ENCODE measurements around the gene RENBP. TPM values are rescaled to one million over a fixed set of nuclear protein-coding genes. Genes with fewer than 3 reads are reported as not detected.

Gene RENBP
- polyA plus RNA-seq, 1 of the 3 experiments (the other 2 are of a cell fraction): 0.90 TPM

DNA sequence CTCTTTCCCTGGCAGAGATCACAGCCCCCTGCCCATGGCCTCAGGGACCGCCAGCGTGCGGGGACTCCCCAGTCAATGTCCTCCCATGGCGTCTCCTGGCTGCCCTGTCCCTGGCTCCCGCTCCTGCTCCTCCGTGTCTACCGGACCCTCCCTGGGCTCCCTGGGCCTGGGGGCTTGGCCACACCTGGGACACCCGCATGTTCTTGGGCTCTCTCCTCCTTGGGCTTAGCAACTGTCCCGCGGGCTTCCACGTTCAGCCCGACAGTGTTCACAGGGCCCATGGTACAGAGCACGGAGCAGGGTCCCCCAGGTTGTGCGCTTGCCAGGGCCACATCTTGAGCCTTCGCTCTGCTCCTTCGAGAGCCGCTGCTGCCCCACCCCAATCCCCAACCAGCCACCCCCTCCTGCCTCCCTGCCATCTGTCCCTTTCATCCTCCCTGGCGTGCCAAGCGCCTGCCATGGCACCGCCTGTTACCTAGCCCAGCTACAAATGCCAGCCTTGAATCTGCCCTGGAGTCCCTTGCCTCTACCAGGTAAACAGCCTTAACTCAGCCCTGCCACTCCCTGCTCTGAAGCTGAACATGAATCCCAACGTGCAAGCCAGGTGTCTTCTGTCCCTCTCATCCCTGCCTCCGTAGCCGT is 36.1 kb downstream of the RENBP start:
- ChIA-PET CTCF (interaction anchor here (1.0 to 9.3 kb wide), 2 partner anchors 15 to 24 kb away, joined by 3 to 130 read pairs; partner anchors contain the start of gene ARHGAP4), POLR2A (interaction anchor here (0.8 to 1.8 kb wide), 3 partner anchors 14 to 34 kb away, joined by 3 to 5 read pairs (median 3); no protein-coding TSS in a partner anchor)
- Histone ChIP-seq H4K20me1 (ENCODE audit: insufficient read depth) (no peaks in the 10 kb centered on the region; the same call in 1 of the 2 replicates), H3K9ac (no peak overlapping the region), H3K36me3 (replicated peaks in 1 of 2; ENCODE audit: control insufficient read depth in 1 of 2, insufficient read depth in 2 of 2, low read length in 1 of 2) (no peaks in the 10 kb centered on the region), H3K9me3 (no peaks in the 10 kb centered on the region), H3K27me3 (ENCODE audit: insufficient read depth) (peaks cover 60% of the 10 kb centered on the region), H3K4me1 (ENCODE audit: control insufficient read depth in 1 of 2, insufficient read depth in 2 of 2, low read depth in 1 of 2, low read length in 1 of 2) (peaks cover 0 to 13% of the 10 kb centered on the region in 2 experiments; a peak in 1 of 4 replicates), H3K4me3 (ENCODE audit: low read depth in 2 of 2, low read length in 1 of 2) (no peak overlapping the region), H3K4me2 (no peak overlapping the region), H3K9me2 (no peaks in the 10 kb centered on the region), H3K27ac (ENCODE audit: low read depth in 2 of 2, low read length in 1 of 2) (no peak overlapping the region), H2AFZ (ENCODE audit: low read depth) (no peak overlapping the region), H3F3A (replicated peaks; ENCODE audit: insufficient read depth) (no peaks in the 10 kb centered on the region), H3K79me2 (ENCODE audit: insufficient read depth) (no peaks in the 10 kb centered on the region)
- no peak for TF ChIP-seq RCOR1 (IDR thresholded peaks at IDR 0.05; ENCODE audit: low read length)
- no peak for TF ChIP-seq TEAD4 (IDR thresholded peaks at IDR 0.05; ENCODE audit: borderline replicate concordance, insufficient read depth)
- TF ChIP-seq RFX5 (IDR thresholded peaks at IDR 0.05; ENCODE audit: low read length): no peak
- TF ChIP-seq, protein P1, sequence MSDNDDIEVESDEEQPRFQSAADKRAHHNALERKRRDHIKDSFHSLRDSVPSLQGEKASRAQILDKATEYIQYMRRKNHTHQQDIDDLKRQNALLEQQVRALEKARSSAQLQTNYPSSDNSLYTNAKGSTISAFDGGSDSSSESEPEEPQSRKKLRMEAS (IDR thresholded peaks at IDR 0.05; ENCODE audit: low read depth): no peak
- no peak for TF ChIP-seq CHD2 (IDR thresholded peaks at IDR 0.05; ENCODE audit: low read length, partially characterized antibody)
- DNase-seq: no peak
- WGBS (ENCODE audit: low lambda C conversion rate): 31% methylated on average over 16 of the region's 23 CpGs

DNA sequence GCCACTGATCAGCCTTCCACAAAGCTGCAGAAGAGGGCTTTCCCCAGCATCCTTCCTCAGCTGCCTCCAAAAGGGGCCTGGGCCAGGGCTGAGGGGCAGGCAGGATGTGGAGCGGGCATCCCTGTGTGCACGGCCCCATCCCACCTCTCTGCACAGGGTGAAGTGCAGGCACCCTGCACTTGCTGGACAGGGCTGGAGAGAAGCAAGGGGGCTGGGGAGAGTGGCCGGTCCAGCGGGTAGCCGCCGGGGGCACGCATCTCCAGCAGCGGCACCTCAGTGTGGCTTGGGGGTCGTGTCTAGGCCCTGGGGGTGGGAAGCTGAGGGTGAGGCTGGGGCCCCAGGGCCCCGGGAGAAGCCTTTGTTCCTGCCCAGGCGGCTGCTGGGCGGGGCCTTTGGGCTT is 37.0 kb downstream of the RENBP start:
- Histone ChIP-seq H4K20me1 (ENCODE audit: insufficient read depth) (no peaks in the 10 kb centered on the region; the same call in 1 of the 2 replicates), H3K4me3 (ENCODE audit: low read depth in 2 of 2, low read length in 1 of 2) (no peak overlapping the region), H3K27me3 (ENCODE audit: insufficient read depth) (peaks cover 56% of the 10 kb centered on the region), H3K9ac (no peak overlapping the region), H3K9me3 (no peaks in the 10 kb centered on the region), H3K27ac (ENCODE audit: low read depth in 2 of 2, low read length in 1 of 2) (no peak overlapping the region), H3K36me3 (replicated peaks in 1 of 2; ENCODE audit: control insufficient read depth in 1 of 2, insufficient read depth in 2 of 2, low read length in 1 of 2) (no peaks in the 10 kb centered on the region), H3K4me1 (ENCODE audit: control insufficient read depth in 1 of 2, insufficient read depth in 2 of 2, low read depth in 1 of 2, low read length in 1 of 2) (peaks cover 0 to 22% of the 10 kb centered on the region in 2 experiments; a peak in 1 of 4 replicates), H3K9me2 (no peaks in the 10 kb centered on the region), H3K79me2 (ENCODE audit: insufficient read depth) (no peaks in the 10 kb centered on the region), H2AFZ (ENCODE audit: low read depth) (no peak overlapping the region), H3K4me2 (no peak overlapping the region), H3F3A (replicated peaks; ENCODE audit: insufficient read depth) (no peaks in the 10 kb centered on the region)
- ChIA-PET CTCF (interaction anchor here (0.7 to 9.3 kb wide), 5 partner anchors 12 to 46 kb away, joined by 3 to 130 read pairs (median 3); partner anchors contain the start of gene ARHGAP4), POLR2A (interaction anchor here (0.9 to 1.8 kb wide), 2 partner anchors 15 to 34 kb away, joined by 3 to 5 read pairs; no protein-coding TSS in a partner anchor)
- 66% methylated on average over 8 of the region's 12 CpGs for WGBS (ENCODE audit: low lambda C conversion rate)
- no peak for DNase-seq
- TF ChIP-seq, protein P2, sequence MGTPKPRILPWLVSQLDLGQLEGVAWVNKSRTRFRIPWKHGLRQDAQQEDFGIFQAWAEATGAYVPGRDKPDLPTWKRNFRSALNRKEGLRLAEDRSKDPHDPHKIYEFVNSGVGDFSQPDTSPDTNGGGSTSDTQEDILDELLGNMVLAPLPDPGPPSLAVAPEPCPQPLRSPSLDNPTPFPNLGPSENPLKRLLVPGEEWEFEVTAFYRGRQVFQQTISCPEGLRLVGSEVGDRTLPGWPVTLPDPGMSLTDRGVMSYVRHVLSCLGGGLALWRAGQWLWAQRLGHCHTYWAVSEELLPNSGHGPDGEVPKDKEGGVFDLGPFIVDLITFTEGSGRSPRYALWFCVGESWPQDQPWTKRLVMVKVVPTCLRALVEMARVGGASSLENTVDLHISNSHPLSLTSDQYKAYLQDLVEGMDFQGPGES (IDR thresholded peaks at IDR 0.05; ENCODE audit: low read depth, low read length): no peak
- no peak for TF ChIP-seq ELF1 (IDR thresholded peaks at IDR 0.05)
- TF ChIP-seq, protein P3, sequence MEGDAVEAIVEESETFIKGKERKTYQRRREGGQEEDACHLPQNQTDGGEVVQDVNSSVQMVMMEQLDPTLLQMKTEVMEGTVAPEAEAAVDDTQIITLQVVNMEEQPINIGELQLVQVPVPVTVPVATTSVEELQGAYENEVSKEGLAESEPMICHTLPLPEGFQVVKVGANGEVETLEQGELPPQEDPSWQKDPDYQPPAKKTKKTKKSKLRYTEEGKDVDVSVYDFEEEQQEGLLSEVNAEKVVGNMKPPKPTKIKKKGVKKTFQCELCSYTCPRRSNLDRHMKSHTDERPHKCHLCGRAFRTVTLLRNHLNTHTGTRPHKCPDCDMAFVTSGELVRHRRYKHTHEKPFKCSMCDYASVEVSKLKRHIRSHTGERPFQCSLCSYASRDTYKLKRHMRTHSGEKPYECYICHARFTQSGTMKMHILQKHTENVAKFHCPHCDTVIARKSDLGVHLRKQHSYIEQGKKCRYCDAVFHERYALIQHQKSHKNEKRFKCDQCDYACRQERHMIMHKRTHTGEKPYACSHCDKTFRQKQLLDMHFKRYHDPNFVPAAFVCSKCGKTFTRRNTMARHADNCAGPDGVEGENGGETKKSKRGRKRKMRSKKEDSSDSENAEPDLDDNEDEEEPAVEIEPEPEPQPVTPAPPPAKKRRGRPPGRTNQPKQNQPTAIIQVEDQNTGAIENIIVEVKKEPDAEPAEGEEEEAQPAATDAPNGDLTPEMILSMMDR (IDR thresholded peaks at IDR 0.05): no peak
- no peak for TF ChIP-seq FOXM1 (IDR thresholded peaks at IDR 0.05; ENCODE audit: low read depth)
- TF ChIP-seq, protein P1 (IDR thresholded peaks at IDR 0.05; ENCODE audit: low read depth): no peak
- TF ChIP-seq NRF1 (IDR thresholded peaks at IDR 0.05; ENCODE audit: low read depth, low read length): no peak
- TF ChIP-seq FOXJ3 (CRISPR knock-in tag; IDR thresholded peaks at IDR 0.05): no peak
- no peak for TF ChIP-seq JUND (IDR thresholded peaks at IDR 0.05)

Data from SK-N-SH (cell line).